ENCODE measurements around the gene TOB2. TPM values are rescaled to one million over a fixed set of nuclear protein-coding genes. Genes with fewer than 3 reads are reported as not detected.

The TOB2 gene
- total and polyA plus RNA-seq, 9 of the 15 experiments (the other 6 are each of a cell fraction or from before 2014, with no cell fraction given) = 3.3 to 20.5 (median 7.3) TPM

DNA sequence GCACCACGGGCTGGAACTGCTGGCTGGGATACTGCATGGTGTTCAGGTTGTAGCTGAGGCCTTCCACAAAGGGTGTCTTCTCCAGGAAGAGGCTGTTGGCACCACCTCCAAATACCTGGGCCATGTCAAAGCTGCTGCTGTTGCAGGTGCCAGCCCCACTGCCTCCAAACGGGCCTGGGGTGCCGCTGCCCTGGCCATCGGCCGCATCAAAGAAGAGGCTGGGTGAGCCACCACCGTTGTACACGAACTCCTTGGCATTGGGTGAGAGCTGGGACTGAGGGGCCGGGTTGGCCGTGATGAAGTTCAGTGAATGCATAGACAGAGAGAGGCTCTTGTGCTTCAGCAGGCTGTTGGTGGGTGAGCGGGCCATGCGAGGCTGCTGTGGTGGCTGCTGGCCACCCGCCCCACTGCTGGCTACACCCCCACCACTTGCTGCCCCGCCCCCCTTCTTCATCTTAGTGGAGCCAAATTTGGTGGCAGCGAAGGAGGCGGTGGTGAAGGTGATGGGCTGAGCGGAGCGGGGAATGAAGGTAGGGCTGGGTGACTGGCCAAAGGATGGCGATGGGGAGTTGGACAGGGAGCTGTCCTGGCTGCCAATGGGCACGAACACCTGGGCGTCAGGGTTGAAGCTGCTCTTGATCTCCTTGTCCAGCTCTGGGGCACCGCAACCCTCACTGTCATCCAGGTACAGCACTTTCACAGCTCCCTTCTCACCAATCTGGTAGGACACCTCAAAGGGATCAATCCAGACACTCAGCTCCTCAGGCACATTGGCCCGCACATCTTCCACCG is 10.1 kb downstream of the TOB2 start:
- Histone ChIP-seq H3K36me3 (ENCODE audit: control insufficient read depth, insufficient read depth, low read length) (peaks cover 52% of the 10 kb centered on the region; the same call in 2 of the 3 replicates), H4K20me1 (replicated peaks; ENCODE audit: control insufficient read depth, insufficient read depth, low read length) (no peaks in the 10 kb centered on the region; the same call in 1 of the 2 replicates), H3K27ac (ENCODE audit: extremely low read depth, low read depth, low read length) (no peak overlapping the region), H3K4me3 (no peak overlapping the region), H3K9ac (ENCODE audit: insufficient read depth in 1 of 2, low read depth in 2 of 2, low read length in 2 of 2) (no peak overlapping the region; a peak in 1 of 4 replicates), H3K4me2 (ENCODE audit: insufficient read depth, low read length) (no peak overlapping the region), H3K79me2 (ENCODE audit: control insufficient read depth, insufficient read depth, low read length) (peaks cover 22% of the 10 kb centered on the region), H3K4me1 (replicated peaks in 1 of 2; ENCODE audit: control insufficient read depth in 2 of 2, insufficient read depth in 2 of 2, low read length in 2 of 2) (peaks cover 0 to 8% of the 10 kb centered on the region in 2 experiments; a peak in 2 of 5 replicates), H3K9me1 (ENCODE audit: control insufficient read depth, insufficient read depth, low read length) (no peaks in the 10 kb centered on the region), H3K27me3 (ENCODE audit: control insufficient read depth in 2 of 2, insufficient read depth in 2 of 2, low read length in 2 of 2) (no peaks in the 10 kb centered on the region), H2AFZ (ENCODE audit: low read depth, low read length) (no peak overlapping the region), H3K9me3 (replicated peaks; ENCODE audit: control insufficient read depth, insufficient read depth, low read depth, low read length) (no peaks in the 10 kb centered on the region)
- whole genome bisulfite sequencing (ENCODE audit: insufficient coverage, low coverage, missing lambda C conversion rate) = 97% methylated on average over 12 of the region's 23 CpGs
- ATAC-seq (no peak), DNase-seq (ENCODE audit: extremely low read depth in 1 of 4, low spot score in 3 of 4) (peak in 2 of 4 experiments; percentile 32 to 33), FAIRE-seq (no peak)
- POLR2A ChIA-PET = interaction anchor here (0.8 to 1.2 kb wide), 3 partner anchors 10 to 43 kb away, joined by 3 to 4 read pairs (median 3); partner anchors contain the start of gene TOB2
- BruUV-seq (replicated peaks) = no TSS peak
- intact Hi-C loops (cut with micrococcal nuclease) (no loop called here), in situ Hi-C loops (cut with MboI) (no loop called here)
- TF ChIP-seq MAFK (IDR thresholded peaks at IDR 0.05; ENCODE audit: low read length) (no peak), MAFG (tag; conservative IDR thresholded peaks at IDR 0.05) (no peak), MCM3 (IDR thresholded peaks at IDR 0.05) (no peak), ZNF146 (CRISPR knock-in tag; IDR thresholded peaks at IDR 0.05; ENCODE audit: unreplicated experiment) (no peak), BHLHE40 (IDR thresholded peaks at IDR 0.05; ENCODE audit: low read length) (no peak), BACH1 (tag; IDR thresholded peaks at IDR 0.05) (no peak), SAFB2 (IDR thresholded peaks at IDR 0.05; ENCODE audit: borderline replicate concordance, low read depth, low read length, severe bottlenecking) (no peak), SAFB (IDR thresholded peaks at IDR 0.05; ENCODE audit: borderline replicate concordance, low read depth, low read length) (no peak), ILF3 (IDR thresholded peaks at IDR 0.05; ENCODE audit: borderline replicate concordance) (no peak), ETV5 (CRISPR knock-in tag; IDR thresholded peaks at IDR 0.05; ENCODE audit: low read depth) (no peak)
- TF ChIP-seq, protein P1, sequence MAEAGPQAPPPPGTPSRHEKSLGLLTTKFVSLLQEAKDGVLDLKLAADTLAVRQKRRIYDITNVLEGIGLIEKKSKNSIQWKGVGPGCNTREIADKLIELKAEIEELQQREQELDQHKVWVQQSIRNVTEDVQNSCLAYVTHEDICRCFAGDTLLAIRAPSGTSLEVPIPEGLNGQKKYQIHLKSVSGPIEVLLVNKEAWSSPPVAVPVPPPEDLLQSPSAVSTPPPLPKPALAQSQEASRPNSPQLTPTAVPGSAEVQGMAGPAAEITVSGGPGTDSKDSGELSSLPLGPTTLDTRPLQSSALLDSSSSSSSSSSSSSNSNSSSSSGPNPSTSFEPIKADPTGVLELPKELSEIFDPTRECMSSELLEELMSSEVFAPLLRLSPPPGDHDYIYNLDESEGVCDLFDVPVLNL (CRISPR knock-in tag; IDR thresholded peaks at IDR 0.05; ENCODE audit: low read depth) = no peak
- TF ChIP-seq, protein P2, sequence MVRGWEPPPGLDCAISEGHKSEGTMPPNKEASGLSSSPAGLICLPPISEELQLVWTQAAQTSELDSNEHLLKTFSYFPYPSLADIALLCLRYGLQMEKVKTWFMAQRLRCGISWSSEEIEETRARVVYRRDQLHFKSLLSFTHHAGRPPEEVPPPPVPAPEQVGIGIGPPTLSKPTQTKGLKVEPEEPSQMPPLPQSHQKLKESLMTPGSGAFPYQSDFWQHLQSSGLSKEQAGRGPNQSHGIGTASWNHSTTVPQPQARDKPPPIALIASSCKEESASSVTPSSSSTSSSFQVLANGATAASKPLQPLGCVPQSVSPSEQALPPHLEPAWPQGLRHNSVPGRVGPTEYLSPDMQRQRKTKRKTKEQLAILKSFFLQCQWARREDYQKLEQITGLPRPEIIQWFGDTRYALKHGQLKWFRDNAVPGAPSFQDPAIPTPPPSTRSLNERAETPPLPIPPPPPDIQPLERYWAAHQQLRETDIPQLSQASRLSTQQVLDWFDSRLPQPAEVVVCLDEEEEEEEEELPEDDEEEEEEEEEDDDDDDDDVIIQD (CRISPR knock-in tag; IDR thresholded peaks at IDR 0.05) = no peak
- CTCF ChIA-PET (ENCODE audit: low intra/inter-chr PET ratio) = no interaction called here

Measured in K562 (cell line).